Parathyroid adenoma (tissue), 2 donors: ENCODE data around the gene DDOST.
"Not testable (repeated sequence)": the region's sequence is repeated elsewhere in the genome, so short reads cannot be mapped to it uniquely, and the experiment has no call there.

ENCODE experiments used
- H2AFZ ChIP-seq: fragments of 300-600 bp; sonication (generic); one replicate; pipeline ENCODE4 v1.7.0; 2017; ENCODE audit warnings: antibody characterized with exemption, mild to moderate bottlenecking
- H3K27ac ChIP-seq: fragments of 300-600 bp; sonication (generic); one replicate; pipeline ENCODE4 v1.7.0; 2017
- H3K27me3 ChIP-seq: fragments of 300-600 bp; sonication (generic); one replicate; pipeline ENCODE4 v1.7.0; 2017; ENCODE audit warnings: low read length; ENCODE audit not compliant: control insufficient read depth, insufficient read depth
- H3K36me3 ChIP-seq: fragments of 300-600 bp; sonication (generic); one replicate; pipeline ENCODE4 v1.7.0; 2017; ENCODE audit warnings: low read length; ENCODE audit not compliant: control insufficient read depth, insufficient read depth
- H3K4me1 ChIP-seq: fragments of 300-600 bp; sonication (generic); one replicate; pipeline ENCODE4 v1.7.0; 2017; ENCODE audit warnings: control low read depth
- H3K4me2 ChIP-seq: fragments of 300-600 bp; sonication (generic); one replicate; pipeline ENCODE4 v1.7.0; 2017; ENCODE audit warnings: low read length
- H3K4me3 ChIP-seq: fragments of 300-600 bp; sonication (generic); one replicate; pipeline ENCODE4 v1.7.0; 2017; ENCODE audit warnings: low read depth, low read length
- H3K79me2 ChIP-seq: fragments of 300-600 bp; sonication (generic); one replicate; pipeline ENCODE4 v1.7.0; 2017; ENCODE audit warnings: control low read depth
- H3K9ac ChIP-seq: fragments of 300-600 bp; sonication (generic); one replicate; pipeline ENCODE4 v1.7.0; 2017; ENCODE audit warnings: mild to moderate bottlenecking
- H3K9me3 ChIP-seq: fragments of 300-600 bp; sonication (generic); one replicate; pipeline ENCODE4 v1.7.0; 2017; ENCODE audit warnings: low read length; ENCODE audit not compliant: control insufficient read depth
- CTCF ChIP-seq: fragments of 300-600 bp; sonication (generic); IDR thresholded peaks from one replicate; pipeline ENCODE4 v1.7.0; 2017; ENCODE audit warnings: antibody characterized with exemption, mild to moderate bottlenecking
- donor health status: primary hyperparathyroidism.

Gene DDOST

GRCh38 chr1:20682571-20683236, 21.5 kb upstream of the DDOST start:
- H3K4me3 ChIP-seq: no peak overlapping the region
- H3K27me3 ChIP-seq: no peaks in the 10 kb centered on the region
- no peaks in the 10 kb centered on the region for H3K4me1 ChIP-seq
- no peak for TF ChIP-seq CTCF
- H2AFZ ChIP-seq: no peak overlapping the region
- H3K9me3 ChIP-seq: no peaks in the 10 kb centered on the region
- H3K4me2 ChIP-seq: no peak overlapping the region
- H3K27ac ChIP-seq: no peak overlapping the region
- no peak overlapping the region for H3K9ac ChIP-seq
- no peaks in the 10 kb centered on the region for H3K36me3 ChIP-seq
- no peaks in the 10 kb centered on the region for H3K79me2 ChIP-seq

GRCh38 chr1:20681999-20682398, 20.8 kb upstream of the DDOST start:
- H3K36me3 ChIP-seq: no peaks in the 10 kb centered on the region
- H3K27ac ChIP-seq: no peak overlapping the region
- H3K9ac ChIP-seq: no peak overlapping the region
- no peak for TF ChIP-seq CTCF
- no peaks in the 10 kb centered on the region for H3K9me3 ChIP-seq
- no peak overlapping the region for H3K4me2 ChIP-seq
- no peaks in the 10 kb centered on the region for H3K27me3 ChIP-seq
- no peak overlapping the region for H3K4me3 ChIP-seq
- H3K79me2 ChIP-seq: no peaks in the 10 kb centered on the region
- H3K4me1 ChIP-seq: no peaks in the 10 kb centered on the region
- H2AFZ ChIP-seq: no peak overlapping the region

- H3K79me2 ChIP-seq: no peaks in the 10 kb centered on the region
- no peaks in the 10 kb centered on the region for H3K36me3 ChIP-seq
- H3K27me3 ChIP-seq: no peaks in the 10 kb centered on the region
- H3K4me3 ChIP-seq: no peak overlapping the region
- H3K4me1 ChIP-seq: no peaks in the 10 kb centered on the region
- no peak for TF ChIP-seq CTCF
- no peak overlapping the region for H3K4me2 ChIP-seq
- H2AFZ ChIP-seq: no peak overlapping the region
- no peaks in the 10 kb centered on the region for H3K9me3 ChIP-seq
- no peak overlapping the region for H3K9ac ChIP-seq
- no peak overlapping the region for H3K27ac ChIP-seq
Measured at GRCh38 chr1:20680269-20680668, 19.1 kb upstream of the DDOST start.

- Histone ChIP-seq H3K27ac (no peak overlapping the region), H3K27me3 (no peaks in the 10 kb centered on the region), H3K4me3 (no peak overlapping the region), H3K4me2 (no peak overlapping the region), H3K9me3 (no peaks in the 10 kb centered on the region), H3K36me3 (no peaks in the 10 kb centered on the region), H2AFZ (no peak overlapping the region), H3K4me1 (no peaks in the 10 kb centered on the region), H3K79me2 (no peaks in the 10 kb centered on the region), H3K9ac (no peak overlapping the region)
- no peak for TF ChIP-seq CTCF
Measured at GRCh38 chr1:20678599-20678998, 17.4 kb upstream of the DDOST start.

- not testable (repeated sequence) for H3K9me3 ChIP-seq, H3K79me2 ChIP-seq, H3K9ac ChIP-seq, H3K4me3 ChIP-seq, H3K4me2 ChIP-seq, H2AFZ ChIP-seq, H3K27ac ChIP-seq, H3K27me3 ChIP-seq, H3K36me3 ChIP-seq, H3K4me1 ChIP-seq
Measured at GRCh38 chr1:20673626-20674025, 12.5 kb upstream of the DDOST start.
